Neural crest cell (in vitro differentiated cells): ENCODE measurements around the gene MBOAT2. TPM values are rescaled to one million over a fixed set of nuclear protein-coding genes. Genes with fewer than 3 reads are reported as not detected.

ENCODE experiments used
- DNase-seq: peaks from one replicate; pipeline ENCODE4 v3.0.0; 2021; ENCODE audit warnings: low read depth, mixed read lengths, low spot score
- H3K27ac Mint-ChIP-seq: one replicate; pipeline ENCODE4 v1.8.0; 2021; ENCODE audit warnings: mild to moderate bottlenecking, mixed read lengths; ENCODE audit not compliant: unreplicated experiment
- H3K27me3 Mint-ChIP-seq: 2 replicates; pipeline ENCODE4 v1.8.0; 2021; ENCODE audit warnings: low read depth, mild to moderate bottlenecking, mixed read lengths
- H3K36me3 Mint-ChIP-seq: 2 replicates; pipeline ENCODE4 v1.8.0; 2021; ENCODE audit warnings: low read depth, mild to moderate bottlenecking, mixed read lengths
- H3K4me1 Mint-ChIP-seq: 2 replicates; pipeline ENCODE4 v1.8.0; 2021; ENCODE audit warnings: mixed read lengths
- H3K4me3 Mint-ChIP-seq: one replicate; pipeline ENCODE4 v1.8.0; 2021; ENCODE audit warnings: mild to moderate bottlenecking, mixed read lengths
- H3K9me3 Mint-ChIP-seq: 2 replicates; pipeline ENCODE4 v1.8.0; 2021; ENCODE audit warnings: mixed read lengths
- total RNA-seq: library from RNA; stranded (reverse); gene quantifications from 2 replicates; pipeline ENCODE4 v1.2.1, GENCODE V29; 2021
- TF ChIP-seq, protein P1 (sequence below): fragments of 200-600 bp; sonication (generic); conservative IDR thresholded peaks from 2 replicates; pipeline ENCODE4 v1.5.0; 2021; ENCODE audit warnings: antibody characterized with exemption, mild to moderate bottlenecking

The MBOAT2 gene
- total RNA-seq, 1 donor from 2014 or later, result 53.1 TPM

DNA sequence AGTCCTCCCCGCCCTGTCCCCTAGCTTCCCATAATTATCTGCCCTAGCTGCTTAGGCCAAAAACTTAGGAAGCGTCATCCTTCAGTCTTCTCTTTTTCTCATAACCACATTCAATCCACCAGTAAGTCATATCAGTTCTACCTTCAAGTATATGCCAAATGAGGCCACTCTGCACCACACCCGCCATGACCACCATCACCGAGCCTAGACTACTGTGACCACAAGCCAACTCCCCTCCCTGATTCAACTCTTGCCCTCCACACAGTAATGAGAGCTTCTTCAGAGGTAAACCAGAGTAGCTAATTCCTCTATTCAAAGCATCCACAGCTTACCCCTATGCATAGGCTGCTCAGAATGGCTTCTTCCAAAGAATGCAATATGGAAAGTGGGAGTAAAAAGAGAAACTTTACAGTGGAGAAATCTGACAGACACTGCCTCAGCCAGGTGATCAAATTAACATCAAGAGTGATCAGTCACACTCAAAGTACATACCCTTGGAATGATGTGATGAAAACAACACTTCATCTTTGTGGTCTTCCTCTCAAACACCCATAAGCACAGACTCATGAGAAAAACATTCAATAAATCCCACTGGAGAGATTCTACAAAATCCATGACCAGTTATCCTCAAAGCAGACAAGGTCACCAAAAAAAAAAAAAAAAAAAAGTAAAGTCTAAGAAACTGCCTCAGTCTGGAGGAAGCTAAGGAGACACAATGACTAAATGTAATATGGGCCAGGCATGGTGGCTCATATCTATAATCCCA is 17.7 kb downstream of the MBOAT2 start:
- H3K27ac Mint-ChIP-seq, result peak overlapping the region; percentile 90
- no peaks in the 10 kb centered on the region for H3K27me3 Mint-ChIP-seq
- TF ChIP-seq, protein P1, sequence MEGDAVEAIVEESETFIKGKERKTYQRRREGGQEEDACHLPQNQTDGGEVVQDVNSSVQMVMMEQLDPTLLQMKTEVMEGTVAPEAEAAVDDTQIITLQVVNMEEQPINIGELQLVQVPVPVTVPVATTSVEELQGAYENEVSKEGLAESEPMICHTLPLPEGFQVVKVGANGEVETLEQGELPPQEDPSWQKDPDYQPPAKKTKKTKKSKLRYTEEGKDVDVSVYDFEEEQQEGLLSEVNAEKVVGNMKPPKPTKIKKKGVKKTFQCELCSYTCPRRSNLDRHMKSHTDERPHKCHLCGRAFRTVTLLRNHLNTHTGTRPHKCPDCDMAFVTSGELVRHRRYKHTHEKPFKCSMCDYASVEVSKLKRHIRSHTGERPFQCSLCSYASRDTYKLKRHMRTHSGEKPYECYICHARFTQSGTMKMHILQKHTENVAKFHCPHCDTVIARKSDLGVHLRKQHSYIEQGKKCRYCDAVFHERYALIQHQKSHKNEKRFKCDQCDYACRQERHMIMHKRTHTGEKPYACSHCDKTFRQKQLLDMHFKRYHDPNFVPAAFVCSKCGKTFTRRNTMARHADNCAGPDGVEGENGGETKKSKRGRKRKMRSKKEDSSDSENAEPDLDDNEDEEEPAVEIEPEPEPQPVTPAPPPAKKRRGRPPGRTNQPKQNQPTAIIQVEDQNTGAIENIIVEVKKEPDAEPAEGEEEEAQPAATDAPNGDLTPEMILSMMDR, result no peak
- peaks cover 2% of the 10 kb centered on the region for H3K9me3 Mint-ChIP-seq
- DNase-seq, result no peak
- peaks cover 57% of the 10 kb centered on the region for H3K4me1 Mint-ChIP-seq
- peak overlapping the region; percentile 9 for H3K4me3 Mint-ChIP-seq
- peaks cover 2% of the 10 kb centered on the region for H3K36me3 Mint-ChIP-seq

DNA sequence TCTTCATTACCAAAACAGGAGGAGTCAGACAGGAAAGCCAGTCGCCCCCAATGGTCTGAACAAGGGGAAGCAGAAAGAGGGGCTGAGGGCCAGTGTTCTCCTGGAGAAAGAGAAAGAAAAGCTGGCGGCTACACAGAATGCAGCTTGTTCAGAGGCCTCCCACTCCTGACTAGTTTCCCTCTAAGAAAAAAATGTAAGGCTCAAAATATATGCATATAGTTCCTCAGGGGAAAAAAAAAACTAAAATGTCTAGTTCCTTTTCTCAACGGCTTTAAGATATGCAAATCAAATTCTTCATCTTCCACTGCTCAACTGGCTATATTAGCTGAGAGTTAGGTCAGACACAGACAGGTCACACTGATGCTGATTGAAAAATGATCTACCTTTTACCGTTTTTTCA is 18.6 kb downstream of the MBOAT2 start:
- peaks cover 2% of the 10 kb centered on the region for H3K36me3 Mint-ChIP-seq
- TF ChIP-seq, protein P1, result no peak
- no peak for DNase-seq
- H3K9me3 Mint-ChIP-seq, result peaks cover 2% of the 10 kb centered on the region
- peak overlapping the region; percentile 18 for H3K4me3 Mint-ChIP-seq
- peak overlapping the region; percentile 90 for H3K27ac Mint-ChIP-seq
- H3K4me1 Mint-ChIP-seq, result peaks cover 62% of the 10 kb centered on the region
- no peaks in the 10 kb centered on the region for H3K27me3 Mint-ChIP-seq

GRCh38 chr2:8984157-8984556 is 19.3 kb downstream of the MBOAT2 start:
- H3K36me3 Mint-ChIP-seq, result peaks cover 2% of the 10 kb centered on the region
- DNase-seq, result no peak
- H3K27ac Mint-ChIP-seq, result peak overlapping the region; percentile 95
- TF ChIP-seq, protein P1, result no peak
- peaks cover 63% of the 10 kb centered on the region for H3K4me1 Mint-ChIP-seq
- no peaks in the 10 kb centered on the region for H3K27me3 Mint-ChIP-seq
- H3K9me3 Mint-ChIP-seq, result peaks cover 2% of the 10 kb centered on the region
- no peak overlapping the region for H3K4me3 Mint-ChIP-seq

DNA sequence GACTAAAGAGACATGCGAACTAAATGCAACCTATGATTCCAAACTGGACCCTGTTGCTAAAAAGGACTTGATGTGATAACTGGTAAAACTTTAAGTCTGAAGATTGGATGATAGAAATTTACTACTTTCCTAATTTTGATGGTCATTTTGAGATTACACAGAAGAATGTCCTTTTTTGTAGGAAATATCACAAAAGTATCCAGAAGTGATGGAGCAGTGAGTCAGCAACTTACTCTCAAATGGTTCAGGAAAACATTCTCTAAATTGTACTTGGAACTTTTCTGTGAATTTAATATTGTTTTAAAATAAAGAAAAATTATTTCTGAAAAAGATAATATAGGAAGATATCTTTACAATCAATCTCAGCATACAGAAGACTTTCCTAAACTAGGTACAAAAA is 19.9 kb downstream of the MBOAT2 start:
- Mint-ChIP-seq H3K4me1 (peaks cover 62% of the 10 kb centered on the region), H3K4me3 (no peak overlapping the region), H3K27ac (no peak overlapping the region), H3K36me3 (peaks cover 2% of the 10 kb centered on the region), H3K9me3 (peaks cover 2% of the 10 kb centered on the region), H3K27me3 (no peaks in the 10 kb centered on the region)
- no peak for DNase-seq
- TF ChIP-seq, protein P1, result no peak

DNA sequence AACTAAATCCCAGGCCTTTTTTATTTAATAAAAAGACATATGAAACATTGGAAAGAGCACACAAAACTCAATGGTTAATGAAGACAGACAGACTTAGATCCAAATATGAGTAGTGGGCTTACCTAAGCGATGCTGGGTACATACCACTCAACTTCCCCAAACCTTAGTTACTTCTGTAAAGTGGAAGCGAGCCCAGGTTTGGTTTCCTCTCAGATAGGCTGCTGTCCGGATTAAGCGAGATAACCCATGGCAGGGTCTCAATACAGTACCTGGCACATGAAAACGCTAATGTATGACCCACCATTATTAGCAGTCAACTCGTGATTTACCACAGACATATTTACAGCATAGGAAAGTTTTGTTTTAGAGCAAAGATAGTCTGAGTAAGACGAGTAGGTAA is 21.6 kb downstream of the MBOAT2 start:
- no peak for DNase-seq
- peaks cover 2% of the 10 kb centered on the region for H3K9me3 Mint-ChIP-seq
- H3K27me3 Mint-ChIP-seq, result no peaks in the 10 kb centered on the region
- H3K4me3 Mint-ChIP-seq, result peak overlapping the region; percentile 45
- peaks cover 62% of the 10 kb centered on the region for H3K4me1 Mint-ChIP-seq
- TF ChIP-seq, protein P1, result no peak
- H3K36me3 Mint-ChIP-seq, result peaks cover 2% of the 10 kb centered on the region
- peak overlapping the region; percentile 24 for H3K27ac Mint-ChIP-seq
